Fibroblast of skin of right biceps (primary cell): ENCODE results near the gene EIF2AK2.

ENCODE experiments used
- DNase-seq: peaks from one replicate; pipeline ENCODE4 v3.0.0-alpha.2; 2013

Gene EIF2AK2

DNA sequence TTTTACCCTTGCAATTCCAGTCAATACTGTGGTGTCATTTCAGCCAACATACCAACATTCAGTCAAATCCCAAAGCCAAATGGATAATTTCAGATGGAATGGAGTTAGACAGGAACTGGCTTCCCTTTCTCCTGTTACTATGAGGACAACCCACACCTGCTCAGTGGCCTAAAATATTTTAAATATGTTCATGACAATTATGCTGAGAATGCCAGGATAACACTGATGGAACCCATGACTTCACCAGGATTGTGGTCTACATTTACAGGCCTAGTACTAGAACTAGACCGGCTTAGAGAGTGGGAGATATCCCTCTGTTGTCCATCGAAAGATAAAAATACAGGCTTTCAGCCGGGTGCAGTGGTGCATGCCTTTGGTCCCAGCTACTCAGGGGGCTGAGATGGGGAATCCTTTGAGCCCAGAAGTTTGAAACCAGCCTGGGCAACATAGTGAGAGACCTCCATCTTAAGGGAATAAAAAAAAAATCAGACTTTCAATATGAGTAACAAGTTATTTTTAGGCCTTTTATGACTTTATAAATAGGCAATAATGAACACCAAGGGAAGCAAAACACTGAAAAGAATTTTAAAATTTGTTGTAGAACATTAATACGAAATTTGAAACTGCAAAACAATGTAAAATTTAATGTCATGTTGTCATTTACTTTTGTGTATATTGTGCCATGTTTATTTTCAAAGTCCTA, 58.2 kb downstream of the EIF2AK2 start:
- DNase-seq: no peak

DNA sequence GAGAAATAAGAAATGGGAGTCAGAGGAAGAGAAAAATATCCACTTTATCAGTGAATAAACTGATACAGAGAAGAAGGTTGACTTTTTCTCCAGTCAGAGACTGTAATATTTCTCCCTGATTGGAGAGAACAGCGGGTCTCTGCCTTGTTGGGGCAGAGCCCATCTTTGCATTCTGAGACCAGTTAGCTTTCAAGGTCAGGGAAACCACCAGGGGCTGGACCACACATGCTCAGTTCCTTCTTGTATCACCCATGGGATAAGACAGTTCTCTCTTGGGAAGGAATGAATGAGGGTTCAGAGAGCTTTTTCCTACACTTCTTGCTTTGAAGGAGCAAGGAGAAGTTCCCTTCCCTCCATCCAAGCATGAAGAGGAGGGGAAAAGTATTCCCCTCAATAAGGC, 60.2 kb downstream of the EIF2AK2 start:
- no peak for DNase-seq

DNA sequence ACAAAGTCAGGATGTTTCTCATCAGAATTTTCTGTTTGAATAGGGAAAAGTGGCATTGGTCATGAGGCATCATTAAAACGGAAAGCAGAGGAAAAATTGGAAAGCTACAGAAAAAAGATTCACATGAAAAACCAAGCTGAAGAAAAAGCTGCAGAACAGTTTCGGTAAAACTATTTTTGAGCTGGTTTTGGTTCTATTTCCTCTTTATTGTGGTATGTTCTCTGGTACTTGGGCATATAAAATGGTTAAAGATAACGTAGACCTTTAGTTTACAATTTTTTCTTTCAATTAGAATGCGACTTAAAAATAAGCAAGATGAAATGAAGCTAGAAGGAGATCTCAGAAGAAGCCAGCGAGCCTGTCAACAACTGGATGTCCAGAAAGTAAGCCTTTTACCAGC, 64.9 kb downstream of the EIF2AK2 start:
- no peak for DNase-seq

DNA sequence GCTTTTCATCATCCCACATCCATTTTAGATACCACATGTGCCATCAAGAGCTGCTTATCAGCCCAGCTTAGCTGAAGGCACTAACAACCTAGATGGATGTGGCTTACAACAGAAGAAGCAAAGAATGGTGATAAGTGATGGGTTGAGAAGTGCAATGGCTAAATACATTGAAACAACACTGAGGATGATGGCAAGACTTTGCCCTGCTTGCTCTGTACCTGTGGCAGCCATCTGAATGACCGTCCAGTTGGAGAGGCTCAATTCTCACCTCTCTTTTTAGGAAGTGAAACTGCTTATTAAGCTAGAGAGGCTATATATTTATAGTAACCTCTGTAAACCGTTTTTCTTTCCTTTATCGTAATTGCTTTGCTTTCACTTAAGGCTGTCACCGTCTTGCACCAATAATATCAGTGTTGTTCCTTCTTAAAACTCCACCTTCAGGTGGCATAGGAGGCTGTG, 66.7 kb downstream of the EIF2AK2 start:
- DNase-seq: no peak

DNA sequence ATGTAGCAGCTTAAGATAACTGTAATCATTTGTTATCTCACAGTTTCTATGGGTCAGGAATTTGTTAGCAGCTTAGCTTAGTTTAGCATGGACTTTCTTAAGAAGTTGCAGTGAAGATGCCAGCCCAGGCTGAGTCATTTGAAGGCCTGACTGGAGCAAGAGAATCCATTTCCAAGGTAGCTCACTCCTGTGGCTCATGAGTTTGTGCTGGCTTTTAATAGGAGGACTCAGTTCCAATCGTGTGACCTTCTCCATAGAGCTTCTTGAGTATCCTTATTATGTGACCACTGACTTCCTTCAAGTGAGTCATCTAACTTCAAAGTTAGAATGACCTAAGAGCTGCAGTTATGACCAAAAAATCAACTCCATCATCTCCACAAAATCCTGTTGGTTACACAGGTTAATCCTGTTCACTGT, 71.0 kb downstream of the EIF2AK2 start:
- DNase-seq: peak; percentile 63

DNA sequence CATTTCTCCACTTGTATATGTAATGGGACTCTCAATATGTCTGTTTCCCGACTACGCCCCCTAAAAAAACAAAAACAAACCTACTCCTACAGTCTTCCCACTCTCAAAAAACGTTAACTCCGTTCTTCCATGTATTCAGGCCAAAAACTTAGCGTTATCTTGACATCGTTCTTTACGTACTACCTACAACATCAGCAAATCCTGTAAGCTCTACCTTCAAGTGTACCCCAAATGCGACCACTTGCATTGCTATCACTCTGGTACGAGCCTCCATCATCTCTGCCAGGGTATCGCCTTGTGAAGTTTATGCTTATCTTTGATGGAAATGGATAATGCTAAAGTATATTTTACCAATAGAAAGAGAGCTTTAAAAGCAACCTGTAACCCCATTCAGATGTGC, 72.0 kb downstream of the EIF2AK2 start:
- no peak for DNase-seq

DNA sequence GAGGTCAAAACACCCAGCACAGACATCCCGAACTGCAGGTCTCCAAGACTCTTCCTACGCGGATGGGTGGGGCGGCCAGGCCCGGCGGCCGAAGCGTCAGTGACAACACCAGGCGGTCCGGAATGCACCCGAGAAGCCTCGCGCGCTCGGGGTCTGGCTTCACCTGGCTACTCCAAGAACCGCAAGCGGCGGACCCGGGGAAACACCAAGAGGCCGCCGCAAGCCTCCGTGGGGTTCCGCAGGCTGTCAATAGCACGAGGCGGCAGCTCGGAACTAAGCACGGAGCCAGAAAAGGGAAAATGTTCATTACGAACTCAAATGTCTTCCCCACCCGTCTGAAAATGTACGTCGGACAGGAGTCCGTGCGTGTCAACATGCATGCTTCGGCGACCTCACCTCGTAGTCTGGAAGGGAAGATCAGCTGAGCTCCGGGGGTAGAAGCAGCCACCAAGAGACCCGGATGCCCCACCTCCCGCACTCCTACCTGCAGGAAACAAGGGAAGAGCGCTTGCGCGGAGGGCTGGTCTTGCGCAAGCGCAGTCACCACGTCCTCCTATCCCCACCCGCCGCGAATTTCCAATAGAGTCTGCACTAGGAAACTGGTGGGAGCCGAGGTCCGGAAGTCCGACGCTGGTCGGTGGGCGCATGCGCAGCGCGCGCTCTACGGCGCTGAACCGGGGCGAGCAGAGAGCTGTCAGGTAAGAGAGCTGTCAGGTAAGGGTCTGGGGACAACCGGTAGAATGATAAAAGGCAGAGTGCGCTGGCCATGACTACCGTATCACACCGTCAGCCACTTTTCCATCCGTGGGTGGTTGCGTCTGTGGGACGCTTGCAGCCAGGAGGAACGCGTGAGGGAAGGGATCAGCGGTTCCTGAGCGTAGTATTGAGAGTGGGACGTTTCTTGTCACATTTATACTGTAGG, 72.6 kb downstream of the EIF2AK2 start, which contains the start of the genes GPATCH11 and HEATR5B:
GPATCH11 (plus strand) TSS at position 646 of the 922 bp plus-strand sequence. CDS start 3,864 bp downstream, outside the sequence.
HEATR5B (minus strand) TSS at position 500 of the 922 bp plus-strand sequence. CDS start 958 bp downstream, outside the sequence.
- peak; percentile 96 for DNase-seq

DNA sequence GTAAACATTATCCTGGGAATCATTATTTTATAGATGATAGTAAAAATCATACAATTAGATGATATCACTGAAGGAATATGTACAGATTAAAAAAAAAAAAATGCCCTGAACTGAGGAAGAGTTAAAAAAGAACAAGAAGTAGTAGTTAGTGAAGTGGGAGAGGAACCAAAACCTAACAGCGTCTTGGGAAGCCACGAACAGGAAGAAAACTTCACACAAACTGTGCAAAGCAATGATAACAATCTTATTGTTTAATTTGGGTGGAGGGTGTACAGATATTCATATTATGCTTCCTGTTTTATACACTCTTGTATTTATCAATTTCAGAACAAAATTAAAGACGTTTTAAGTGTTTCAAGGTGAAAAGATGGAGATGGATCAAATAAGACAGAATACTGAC, 76.1 kb downstream of the EIF2AK2 start:
- DNase-seq: no peak

DNA sequence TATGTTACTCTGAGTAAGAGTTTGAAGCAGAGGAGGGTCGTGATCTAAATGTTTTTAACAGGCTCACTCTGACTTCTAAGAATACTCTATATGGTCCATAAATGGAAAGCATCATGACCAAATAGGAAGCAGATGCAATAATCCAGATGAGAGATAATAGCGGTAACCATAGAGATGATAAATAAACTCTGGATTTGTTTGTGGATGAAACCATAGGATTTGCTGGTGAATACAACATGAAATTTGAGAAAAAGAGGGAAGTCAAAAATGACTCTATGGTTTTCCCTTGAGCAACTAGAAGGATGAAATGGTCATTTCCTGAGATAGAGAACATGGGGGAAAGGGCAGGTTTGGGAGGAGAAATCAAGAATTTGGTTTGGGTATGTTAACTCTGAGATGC, 76.5 kb downstream of the EIF2AK2 start:
- no peak for DNase-seq

DNA sequence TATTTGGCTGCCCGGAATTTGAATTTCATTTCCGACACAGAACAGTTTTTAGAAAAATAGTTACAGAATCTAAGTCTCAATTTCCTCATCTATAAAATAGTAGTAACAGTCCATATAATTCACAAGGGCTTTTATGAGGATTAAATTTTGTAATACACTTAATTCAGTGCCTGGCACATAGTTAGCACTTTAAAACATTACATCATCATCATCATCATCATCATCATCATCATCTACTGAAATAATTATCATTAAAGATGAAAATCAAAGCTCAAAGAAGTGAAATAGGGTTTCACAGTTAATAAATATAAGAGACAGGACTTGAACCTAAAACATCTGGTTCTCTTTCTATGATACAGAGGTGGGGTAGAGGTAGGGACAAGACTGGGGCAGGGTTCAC, 85.8 kb downstream of the EIF2AK2 start:
- DNase-seq: no peak

DNA sequence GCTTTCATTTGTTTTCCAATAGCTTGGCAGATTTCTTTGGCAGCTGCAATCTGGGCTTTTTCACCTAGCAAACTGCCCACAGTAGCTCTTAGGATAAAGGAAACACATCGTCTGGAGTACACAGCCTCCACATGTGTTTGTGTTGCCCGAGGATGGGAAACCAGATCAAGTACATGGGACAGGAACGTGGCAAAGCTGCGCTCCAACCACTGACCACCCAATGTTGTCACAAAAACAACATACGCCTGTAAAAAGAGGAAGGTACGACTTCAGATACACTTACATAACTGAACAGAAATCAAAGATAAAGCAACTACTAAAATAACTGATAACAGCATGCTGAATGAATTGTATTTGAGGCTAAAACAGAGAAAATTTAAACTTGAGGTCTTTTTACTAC, 88.1 kb downstream of the EIF2AK2 start:
- DNase-seq: no peak

DNA sequence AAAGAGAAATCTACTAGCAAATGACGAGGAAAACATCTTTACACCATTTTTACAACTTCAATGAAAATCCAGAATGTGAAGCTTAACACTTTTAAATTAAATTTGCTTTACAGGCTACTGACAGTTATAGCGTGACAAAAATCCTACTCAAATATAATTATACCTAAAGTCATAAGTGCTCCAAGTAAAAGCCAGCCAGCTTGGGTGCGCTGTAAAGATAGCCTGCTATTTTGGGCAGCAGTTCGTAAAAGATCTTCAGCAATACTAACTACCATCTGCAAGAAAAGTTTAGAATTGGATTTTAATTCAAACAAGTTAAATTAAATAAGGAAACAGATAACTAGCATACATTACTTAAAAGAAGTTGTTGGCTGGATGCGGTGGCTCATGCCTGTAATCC, 95.0 kb downstream of the EIF2AK2 start:
- no peak for DNase-seq

DNA sequence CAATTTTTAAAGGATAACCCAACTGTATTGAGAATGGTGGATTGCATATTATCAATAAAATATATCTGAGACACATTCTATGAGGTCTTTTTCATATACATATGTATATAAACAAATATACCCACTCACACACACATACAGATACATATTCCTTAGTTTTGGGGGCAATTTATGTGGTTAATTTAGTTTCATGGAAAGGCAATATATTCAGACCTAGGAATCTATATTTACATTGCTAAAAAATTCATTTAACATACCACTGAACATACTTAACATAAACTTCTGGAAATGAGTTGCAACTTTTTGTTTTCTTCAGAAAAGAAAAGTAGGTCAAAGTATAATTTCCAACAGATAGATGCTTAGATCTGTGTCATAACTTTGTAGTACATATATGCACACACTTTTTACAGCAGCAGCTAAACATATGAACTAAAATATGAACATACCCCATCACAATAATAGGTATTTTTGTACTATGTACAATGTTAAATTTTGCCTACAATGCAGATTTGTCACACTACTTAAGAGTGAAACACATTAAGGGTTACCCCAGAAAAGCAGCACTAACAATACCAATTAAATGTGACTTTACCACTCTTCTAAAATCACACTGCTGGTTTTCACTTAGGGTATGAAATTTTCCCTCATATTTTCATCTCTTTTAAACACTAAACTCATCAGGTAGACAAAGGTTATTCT, 95.6 kb downstream of the EIF2AK2 start:
- no peak for DNase-seq

DNA sequence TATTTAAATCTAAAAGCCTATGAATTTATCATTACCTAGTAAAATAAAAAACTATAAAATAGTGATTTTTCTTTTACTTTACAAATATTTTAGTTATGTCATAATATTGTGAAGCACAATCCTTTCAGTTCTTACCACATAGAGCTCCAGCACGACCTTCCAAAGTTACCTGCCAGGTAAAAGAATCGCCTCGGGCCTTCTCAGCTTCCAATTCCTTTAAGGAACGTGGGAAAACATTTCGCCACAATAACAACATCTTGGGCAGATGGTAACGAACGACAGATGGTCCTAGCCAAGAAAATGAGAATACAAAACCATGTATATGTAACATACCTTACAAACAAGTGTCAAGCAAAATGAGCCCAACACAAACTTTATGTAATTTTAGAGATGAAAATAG, 96.3 kb downstream of the EIF2AK2 start:
- no peak for DNase-seq

DNA sequence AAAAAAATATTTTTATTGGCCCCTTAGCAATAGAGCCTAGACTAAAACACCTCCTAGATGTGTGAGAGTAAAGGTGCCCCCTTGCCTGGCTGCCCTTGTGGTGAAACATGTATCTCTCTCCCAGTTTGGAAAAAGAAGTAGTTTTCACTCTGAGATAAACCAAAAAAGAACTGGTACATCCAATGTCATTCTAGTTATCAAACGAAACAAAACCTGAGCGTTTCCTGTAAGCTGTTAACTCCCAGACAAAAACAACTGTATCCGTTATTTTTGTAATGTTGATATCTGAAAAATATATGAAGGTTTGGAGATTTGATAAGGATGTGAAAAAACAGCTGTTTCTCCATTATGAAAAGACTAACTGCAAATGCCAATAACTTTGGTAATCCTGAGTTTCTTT, 96.9 kb downstream of the EIF2AK2 start:
- DNase-seq: no peak

DNA sequence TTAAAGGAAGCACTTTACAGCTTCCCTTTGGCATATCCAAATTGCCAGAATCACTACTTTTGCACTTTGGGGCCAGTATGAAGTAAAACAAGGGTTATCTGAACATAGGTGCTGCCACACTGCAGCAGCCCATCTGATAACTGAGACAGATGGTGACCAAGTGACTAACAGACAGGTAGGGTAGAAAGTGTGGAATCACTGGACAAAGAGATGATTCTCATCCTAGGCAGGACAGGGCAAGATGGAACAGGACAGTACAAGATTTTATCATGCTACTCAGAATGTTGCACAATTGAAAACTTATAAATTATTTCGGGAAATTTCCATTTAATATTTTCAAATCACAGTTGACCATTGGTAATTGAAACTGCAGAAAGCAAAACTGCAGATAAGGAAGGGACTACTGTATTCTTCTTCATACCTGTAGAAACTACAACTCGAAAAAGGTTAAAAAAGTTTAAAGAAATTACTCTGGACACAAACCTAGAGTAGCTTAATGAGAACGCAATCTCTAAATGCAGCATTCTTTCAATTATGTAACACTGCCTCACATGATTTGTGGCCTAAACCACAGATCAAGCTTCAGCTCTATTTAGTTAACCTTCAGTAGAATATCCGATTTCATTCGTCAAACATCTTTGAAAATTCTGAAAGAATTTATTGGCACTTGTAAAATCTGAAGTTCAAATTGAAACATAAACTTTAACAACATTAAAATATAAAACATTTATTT, 104.0 kb downstream of the EIF2AK2 start:
- no peak for DNase-seq
